Islet precursor cell (in vitro differentiated cells): Measurements from ENCODE around the gene CPE.

Experiments
- DNase-seq: peaks from one replicate; pipeline ENCODE4 v3.0.0-alpha.2; 2018

CPE gene

GRCh38 chr4:165516281-165516833 lies 137.5 kb downstream of the CPE start:
- DNase-seq, result no peak

DNA sequence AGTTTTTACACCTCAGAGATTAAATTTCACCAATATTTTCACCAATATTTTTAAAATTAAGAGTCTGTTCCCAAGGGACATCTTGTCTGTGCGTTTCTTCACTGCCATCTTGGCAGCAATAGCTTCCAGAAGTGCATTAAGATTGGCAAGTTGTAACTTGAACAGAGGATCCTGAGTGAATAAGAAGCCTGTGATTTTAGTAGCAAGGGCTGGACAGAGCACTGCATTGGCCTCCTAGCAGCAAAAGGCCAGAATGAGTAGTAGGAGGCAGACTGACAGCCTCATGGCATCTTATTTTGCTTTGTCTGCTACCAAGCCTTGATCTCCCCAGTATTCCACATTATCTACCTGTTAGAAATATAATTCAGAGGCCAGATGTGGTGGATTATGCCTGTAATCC lies 138.4 kb downstream of the CPE start:
- DNase-seq, result no peak

DNA sequence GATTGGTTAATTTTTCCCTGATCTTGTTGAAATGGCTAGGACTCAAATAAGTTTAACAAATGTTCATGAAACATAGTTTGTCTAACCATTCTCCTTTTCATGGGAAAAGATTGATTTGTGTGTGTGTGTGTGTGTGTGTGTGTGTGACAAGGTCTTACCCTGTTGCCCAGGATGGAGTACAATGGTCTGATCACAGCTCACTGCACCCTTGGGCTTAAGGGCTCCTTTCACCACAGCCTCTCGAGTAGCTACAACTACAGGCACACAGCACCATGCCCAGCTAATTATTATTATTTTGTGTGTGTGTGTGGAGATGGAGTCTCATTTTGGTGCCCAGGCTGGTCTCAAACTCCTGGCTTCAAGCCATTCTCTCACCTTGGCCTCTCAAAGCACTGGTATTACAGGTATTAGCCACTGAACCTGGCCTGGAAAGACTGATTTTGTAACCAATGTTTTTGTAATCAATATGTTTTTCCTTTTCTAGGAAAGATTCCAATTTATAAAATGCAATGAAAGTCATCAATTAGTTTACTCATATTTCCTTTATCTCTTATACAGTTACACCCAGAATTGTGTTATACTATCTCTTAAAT lies 139.3 kb downstream of the CPE start:
- no peak for DNase-seq

GRCh38 chr4:165518686-165519085 lies 139.9 kb downstream of the CPE start:
- no peak for DNase-seq

DNA sequence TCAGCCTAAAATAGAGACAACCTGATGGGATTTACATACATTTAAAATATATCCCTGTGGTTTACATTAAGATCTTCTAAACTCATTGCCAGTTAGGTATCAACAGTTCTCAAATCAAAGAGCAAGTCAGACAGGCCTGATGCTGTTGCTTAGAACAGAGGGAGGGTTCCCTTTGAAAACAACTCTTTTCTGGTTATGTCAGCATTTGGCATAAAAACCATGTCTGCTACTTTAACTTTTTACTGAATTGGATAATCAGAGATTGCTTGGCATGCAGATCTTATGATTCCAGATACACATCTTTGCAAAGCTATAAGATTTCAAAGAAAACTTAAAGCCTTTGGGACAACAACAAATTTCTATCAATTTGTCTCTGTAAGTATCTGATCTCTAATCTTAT lies 140.8 kb downstream of the CPE start:
- DNase-seq, result no peak

GRCh38 chr4:165520086-165520485 lies 141.3 kb downstream of the CPE start:
- DNase-seq, result no peak

DNA sequence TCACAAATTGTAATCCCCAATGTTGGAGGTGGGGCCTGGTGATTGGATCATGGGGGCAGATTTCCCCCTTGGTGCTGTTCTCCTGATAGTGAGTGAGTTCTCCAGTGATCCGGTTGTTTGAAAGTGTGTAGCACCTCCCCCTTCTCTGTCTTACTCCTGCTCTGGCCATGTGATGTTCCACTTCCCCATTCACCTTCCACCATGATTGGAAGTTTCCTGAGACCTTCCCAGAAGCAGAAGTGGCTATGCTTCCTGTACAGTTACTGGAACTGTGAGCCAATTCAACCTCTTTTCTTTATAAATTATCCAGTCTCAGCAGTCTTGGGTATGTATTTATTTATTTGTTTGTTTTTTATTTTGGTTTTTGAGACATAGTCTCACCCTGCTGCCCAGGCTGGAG lies 143.2 kb downstream of the CPE start:
- no peak for DNase-seq

- DNase-seq, result no peak
Measured at GRCh38 chr4:165524532-165525190, 145.9 kb downstream of the CPE start.

GRCh38 chr4:165532976-165533375 lies 154.2 kb downstream of the CPE start:
- peak; percentile 78 for DNase-seq

DNA sequence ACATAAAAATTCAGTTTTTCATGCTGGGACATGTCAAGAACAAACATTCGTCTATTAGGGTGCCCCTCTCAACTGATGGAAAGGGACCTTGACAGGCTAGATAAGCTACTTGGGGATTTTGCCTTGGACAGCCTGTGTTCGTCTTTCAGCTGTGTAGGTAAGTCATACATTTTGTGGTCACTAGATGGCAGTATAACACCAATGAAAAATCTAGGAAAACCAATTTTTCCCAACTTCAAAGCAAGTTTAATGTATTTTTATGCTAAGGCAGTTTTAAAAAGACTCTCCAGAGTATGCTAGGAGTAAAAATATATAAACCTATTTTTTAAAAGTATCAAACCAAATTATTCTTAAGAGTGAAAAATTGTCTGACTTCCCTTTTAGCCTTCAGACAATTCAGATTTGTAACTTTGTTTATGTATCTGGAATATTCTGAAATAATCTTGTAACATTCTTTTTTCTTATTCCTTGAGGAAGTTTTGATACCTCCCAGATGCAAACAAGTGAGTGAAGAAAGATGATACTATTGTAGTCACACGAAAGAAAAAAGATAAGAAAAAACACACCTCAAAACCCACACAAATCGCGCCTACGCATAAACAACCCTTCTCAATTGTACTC lies 158.3 kb downstream of the CPE start:
- no peak for DNase-seq

DNA sequence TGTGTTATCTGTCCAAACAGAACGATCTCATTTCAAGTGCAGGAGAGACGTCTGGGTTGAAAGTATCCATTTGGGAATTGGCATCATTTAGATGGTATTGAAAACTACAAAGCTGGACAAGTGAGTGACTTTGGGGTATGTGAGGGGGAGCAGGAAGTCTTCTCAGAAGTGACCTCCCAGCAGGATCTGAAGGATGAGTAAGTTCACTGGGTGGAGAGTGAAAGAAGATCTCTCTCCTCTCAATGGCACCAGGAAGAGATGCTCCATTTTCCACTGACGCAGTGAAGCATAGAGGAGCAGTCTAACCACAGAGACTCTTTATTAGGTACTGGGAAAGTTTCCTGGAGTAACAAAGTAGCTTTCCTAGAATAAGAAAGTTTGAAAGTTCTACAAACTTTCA lies 161.0 kb downstream of the CPE start:
- DNase-seq, result no peak

DNA sequence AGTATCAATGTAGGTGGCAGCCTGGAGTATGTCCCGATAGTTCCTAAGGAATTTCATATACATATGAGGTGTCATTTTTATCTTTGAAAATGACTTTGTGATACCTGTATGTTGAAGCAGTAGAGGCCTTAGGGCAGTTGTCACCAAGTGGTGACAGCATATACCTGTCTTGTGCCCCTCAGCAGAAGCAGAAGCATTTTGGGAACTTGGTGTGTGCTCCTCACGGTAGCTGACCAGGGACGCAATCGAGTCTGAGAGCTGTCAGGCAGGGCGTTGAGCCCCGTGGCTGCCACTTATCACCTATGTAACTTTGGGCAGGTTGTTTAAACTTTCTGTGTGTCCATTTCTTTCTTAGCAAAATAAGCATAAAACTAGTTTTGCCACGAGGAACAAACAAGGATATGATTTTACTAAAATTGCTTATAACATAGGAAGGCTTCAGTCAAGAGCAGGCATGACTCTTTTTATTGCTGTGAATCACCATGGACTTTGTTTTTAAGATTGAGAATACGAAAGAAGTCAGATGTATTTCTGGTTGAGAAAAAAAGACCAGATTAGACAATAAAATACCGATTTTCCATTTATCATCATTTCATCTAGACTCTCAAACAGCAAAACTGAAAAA lies 161.5 kb downstream of the CPE start:
- no peak for DNase-seq

DNA sequence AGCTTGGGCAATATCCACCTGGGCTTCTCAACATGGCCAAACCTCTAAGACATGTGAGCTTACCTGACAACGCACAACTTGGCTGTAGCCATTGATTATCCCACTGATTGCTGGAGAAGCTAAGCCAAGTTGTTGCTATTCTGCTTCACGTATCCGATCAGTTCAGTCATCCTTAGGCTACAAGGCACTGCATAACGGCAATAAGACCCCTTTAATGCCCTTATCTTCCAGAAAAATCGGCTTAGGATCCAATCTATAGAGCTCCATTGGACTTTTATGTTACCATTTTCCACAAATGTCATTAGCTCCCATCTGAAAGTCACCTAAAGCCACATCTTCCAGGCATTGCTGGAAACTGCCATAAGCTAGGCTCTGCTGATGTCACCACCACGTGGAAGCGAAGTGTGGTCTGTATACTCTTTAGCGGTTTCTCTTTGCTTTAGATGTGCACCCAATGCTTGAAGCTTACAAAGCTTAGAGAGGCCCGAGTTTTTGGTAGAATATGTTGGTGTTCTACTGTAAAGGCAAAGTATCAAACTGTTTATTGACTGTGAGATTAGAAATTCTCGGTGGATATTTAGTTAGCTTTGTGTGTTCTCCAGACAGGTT lies 163.1 kb downstream of the CPE start:
- no peak for DNase-seq

DNA sequence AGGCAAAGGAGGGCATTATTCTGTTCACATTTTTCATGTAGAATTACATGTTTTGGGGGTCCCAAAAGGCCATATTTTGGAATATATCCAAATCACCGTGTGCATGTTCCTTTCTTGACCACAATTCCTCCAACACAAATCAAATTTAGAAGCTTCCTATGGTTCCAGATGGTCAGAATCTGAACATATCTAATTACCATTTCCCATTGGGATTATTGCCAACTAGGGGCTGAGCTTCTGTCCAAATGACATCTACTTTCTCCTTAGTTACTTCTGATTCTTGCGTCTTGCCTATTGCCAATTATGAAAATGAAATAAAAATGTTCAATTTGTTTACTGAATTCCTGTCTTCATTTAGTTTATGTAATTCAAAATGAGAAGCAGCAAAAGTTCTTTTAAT lies 163.7 kb downstream of the CPE start:
- no peak for DNase-seq
